PC-9 (cell line): Measurements from ENCODE around the gene PKLR. TPM values are rescaled to one million over a fixed set of nuclear protein-coding genes. Genes with fewer than 3 reads are reported as not detected.

Experiments
- BruUV-seq: library from RNA; stranded (reverse); fragments of 400-500 nt; replicated peaks from 2 replicates; lab custom pipeline; 2021; lab: Mats Ljungman, UMichigan
- CTCF ChIA-PET: fragments of 300-600 bp; sonication (Branson Sonifier 250); formaldehyde crosslinking; loops from one replicate; lab custom pipeline; 2022; ENCODE audit warnings: antibody characterized with exemption; lab: Charles Lee
- POLR2A ChIA-PET: fragments of 300-600 bp; sonication (Branson Sonifier 250); formaldehyde crosslinking; loops from one replicate; lab custom pipeline; 2022; ENCODE audit warnings: antibody characterized with exemption; ENCODE audit not compliant: unreplicated experiment; lab: Charles Lee
- DNase-seq, 2 experiments: peaks; one replicate each; pipeline versions ENCODE4 v3.0.0 to v3.0.0-alpha.2; 2015 to 2022; ENCODE audit warnings: mixed read lengths in 1 of 2
- H2AFZ ChIP-seq: fragments of 200-600 bp; sonication (generic); 2 replicates; pipeline ENCODE4 v1.8.1; 2017; ENCODE audit warnings: antibody characterized with exemption
- H3F3A ChIP-seq: fragments of 200-600 bp; sonication (generic); 2 replicates; pipeline ENCODE4 v1.8.1; 2017; ENCODE audit warnings: antibody characterized with exemption, mild to moderate bottlenecking, low read depth; ENCODE audit not compliant: insufficient read depth
- H3K27ac ChIP-seq: fragments of 200-600 bp; sonication (generic); 2 replicates; pipeline ENCODE4 v1.6.1; 2016; ENCODE audit warnings: mixed run types
- H3K27me3 ChIP-seq: fragments of 200-600 bp; sonication (generic); 2 replicates; pipeline ENCODE4 v1.6.1; 2016; ENCODE audit warnings: low read depth, mixed run types; ENCODE audit not compliant: insufficient read depth
- H3K36me3 ChIP-seq: fragments of 200-600 bp; sonication (generic); 2 replicates; pipeline ENCODE4 v1.6.1; 2016; ENCODE audit warnings: low read depth, mixed run types
- H3K4me1 ChIP-seq: fragments of 200-600 bp; sonication (generic); replicated peaks from 2 replicates; pipeline ENCODE4 v1.6.1; 2016; ENCODE audit warnings: mixed run types; ENCODE audit not compliant: insufficient read depth
- H3K4me2 ChIP-seq: fragments of 200-600 bp; sonication (generic); 2 replicates; pipeline ENCODE4 v1.6.1; 2017; ENCODE audit warnings: mixed run types
- H3K4me3 ChIP-seq: fragments of 200-600 bp; sonication (generic); 2 replicates; pipeline ENCODE4 v1.6.1; 2016; ENCODE audit warnings: mixed run types
- H3K79me2 ChIP-seq: fragments of 200-600 bp; sonication (generic); 2 replicates; pipeline ENCODE4 v1.6.1; 2017; ENCODE audit warnings: low read depth, mixed run types
- H3K9me2 ChIP-seq: fragments of 200-600 bp; sonication (generic); 2 replicates; pipeline ENCODE4 v1.8.1; 2017; ENCODE audit warnings: mild to moderate bottlenecking; ENCODE audit not compliant: insufficient read depth
- H3K9me3 ChIP-seq: fragments of 200-600 bp; sonication (generic); 2 replicates; pipeline ENCODE4 v1.8.1; 2016; ENCODE audit warnings: low read depth; ENCODE audit not compliant: insufficient read depth
- H4K20me1 ChIP-seq: fragments of 200-600 bp; sonication (generic); 2 replicates; pipeline ENCODE4 v1.8.1; 2017; ENCODE audit not compliant: insufficient read depth
- EZH2 ChIP-seq: fragments of 200-600 bp; sonication (generic); IDR thresholded peaks from 2 replicates; pipeline ENCODE4 v1.8.0; 2017; ENCODE audit warnings: antibody characterized with exemption, low read depth
- intact Hi-C: fragments of 100-400 bp; cut with micrococcal nuclease; formaldehyde crosslinking; loops from one replicate; pipeline ENCODE4 v1.10.0; 2022; ENCODE audit not compliant: unreplicated experiment
- total RNA-seq: library from RNA; stranded (reverse); gene quantifications from 2 replicates; pipeline ENCODE4 v1.2.3, GENCODE V29; 2021
- TF ChIP-seq, protein P1 (sequence below): fragments of 200-600 bp; sonication (generic); conservative IDR thresholded peaks from 2 replicates; pipeline ENCODE4 v1.6.1; 2017; ENCODE audit warnings: mixed run types, antibody characterized with exemption, mild to moderate bottlenecking, moderate library complexity

Gene PKLR
- total RNA-seq, 1 experiment from 2014 or later, result not detected

- ChIA-PET CTCF (no interaction called here), POLR2A (no interaction called here)
- no peaks in the 10 kb centered on the region for H3K36me3 ChIP-seq
- intact Hi-C loops, result no loop called here
- H3K79me2 ChIP-seq, result no peaks in the 10 kb centered on the region
- TF ChIP-seq, protein P1, sequence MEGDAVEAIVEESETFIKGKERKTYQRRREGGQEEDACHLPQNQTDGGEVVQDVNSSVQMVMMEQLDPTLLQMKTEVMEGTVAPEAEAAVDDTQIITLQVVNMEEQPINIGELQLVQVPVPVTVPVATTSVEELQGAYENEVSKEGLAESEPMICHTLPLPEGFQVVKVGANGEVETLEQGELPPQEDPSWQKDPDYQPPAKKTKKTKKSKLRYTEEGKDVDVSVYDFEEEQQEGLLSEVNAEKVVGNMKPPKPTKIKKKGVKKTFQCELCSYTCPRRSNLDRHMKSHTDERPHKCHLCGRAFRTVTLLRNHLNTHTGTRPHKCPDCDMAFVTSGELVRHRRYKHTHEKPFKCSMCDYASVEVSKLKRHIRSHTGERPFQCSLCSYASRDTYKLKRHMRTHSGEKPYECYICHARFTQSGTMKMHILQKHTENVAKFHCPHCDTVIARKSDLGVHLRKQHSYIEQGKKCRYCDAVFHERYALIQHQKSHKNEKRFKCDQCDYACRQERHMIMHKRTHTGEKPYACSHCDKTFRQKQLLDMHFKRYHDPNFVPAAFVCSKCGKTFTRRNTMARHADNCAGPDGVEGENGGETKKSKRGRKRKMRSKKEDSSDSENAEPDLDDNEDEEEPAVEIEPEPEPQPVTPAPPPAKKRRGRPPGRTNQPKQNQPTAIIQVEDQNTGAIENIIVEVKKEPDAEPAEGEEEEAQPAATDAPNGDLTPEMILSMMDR, result no peak
- no peak for TF ChIP-seq EZH2
- H3K9me2 ChIP-seq, result no peaks in the 10 kb centered on the region
- H3K4me3 ChIP-seq, result no peak overlapping the region
- no peaks in the 10 kb centered on the region for H4K20me1 ChIP-seq
- H3F3A ChIP-seq, result no peaks in the 10 kb centered on the region
- DNase-seq, result no peak
- no peak overlapping the region for H2AFZ ChIP-seq
- no peaks in the 10 kb centered on the region for H3K27me3 ChIP-seq
- H3K27ac ChIP-seq, result no peak overlapping the region
- BruUV-seq, result no TSS peak
- H3K4me2 ChIP-seq, result no peak overlapping the region
- H3K4me1 ChIP-seq, result no peaks in the 10 kb centered on the region
- H3K9me3 ChIP-seq, result no peaks in the 10 kb centered on the region
Measured at GRCh38 chr1:155287987-155288543, 13.2 kb downstream of the PKLR start.

DNA sequence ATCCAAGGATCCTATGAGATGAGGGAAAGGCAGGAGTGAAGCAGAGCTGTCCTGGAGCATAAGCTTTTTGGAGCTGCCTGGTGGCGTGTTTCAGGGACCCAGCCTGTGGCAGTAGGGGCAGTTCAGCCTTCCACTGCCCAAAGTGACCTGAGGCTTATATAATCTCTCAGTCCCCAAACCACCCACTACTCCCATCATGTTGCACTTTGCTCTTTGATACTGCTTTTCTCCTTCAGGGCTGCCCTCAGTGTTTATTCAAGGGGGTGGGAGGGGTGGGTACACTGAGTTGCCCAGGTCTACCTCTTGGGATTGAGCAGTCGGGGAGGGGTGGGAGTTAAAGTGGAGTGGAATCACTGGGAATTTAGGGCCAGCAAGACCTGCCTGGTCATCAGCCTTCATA, 14.7 kb downstream of the PKLR start:
- no peak for DNase-seq
- H2AFZ ChIP-seq, result no peak overlapping the region
- no peaks in the 10 kb centered on the region for H3K79me2 ChIP-seq
- H3K27ac ChIP-seq, result no peak overlapping the region
- TF ChIP-seq, protein P1, result no peak
- no peaks in the 10 kb centered on the region for H3K9me3 ChIP-seq
- no peaks in the 10 kb centered on the region for H4K20me1 ChIP-seq
- no peaks in the 10 kb centered on the region for H3K4me1 ChIP-seq
- H3K36me3 ChIP-seq, result no peaks in the 10 kb centered on the region
- ChIA-PET POLR2A (no interaction called here), CTCF (interaction anchor here (0.7 kb wide), 1 partner anchor 17 kb away, joined by 4 read pairs; no protein-coding TSS in a partner anchor)
- BruUV-seq, result no TSS peak
- no peaks in the 10 kb centered on the region for H3K27me3 ChIP-seq
- no peaks in the 10 kb centered on the region for H3K9me2 ChIP-seq
- H3F3A ChIP-seq, result peaks cover 3% of the 10 kb centered on the region; the same call in 1 of the 2 replicates
- no peak overlapping the region for H3K4me2 ChIP-seq
- H3K4me3 ChIP-seq, result no peak overlapping the region
- intact Hi-C loops, result no loop called here

- POLR2A ChIA-PET, result no interaction called here
- Histone ChIP-seq H3K36me3 (no peaks in the 10 kb centered on the region), H3K4me3 (no peak overlapping the region), H3K27ac (no peak overlapping the region), H3K4me2 (no peak overlapping the region), H3K9me3 (no peaks in the 10 kb centered on the region), H3K79me2 (no peaks in the 10 kb centered on the region), H3K4me1 (no peaks in the 10 kb centered on the region), H2AFZ (no peak overlapping the region), H3K9me2 (no peaks in the 10 kb centered on the region), H4K20me1 (no peaks in the 10 kb centered on the region), H3K27me3 (no peaks in the 10 kb centered on the region), H3F3A (peaks cover 5% of the 10 kb centered on the region; the same call in 1 of the 2 replicates)
- TF ChIP-seq EZH2, result no peak
- TF ChIP-seq, protein P1, result no peak
- CTCF ChIA-PET, result interaction anchor here (0.7 kb wide), 1 partner anchor 18 kb away, joined by 4 read pairs; no protein-coding TSS in a partner anchor
- no TSS peak for BruUV-seq
- DNase-seq, result no peak
- intact Hi-C loops, result no loop called here
Measured at GRCh38 chr1:155285631-155286044, 15.6 kb downstream of the PKLR start.
